Tibial artery (tissue), 4 donors: ENCODE measurements around the gene CTAGE9.

Experiments
- DNase-seq, 2 donors: peaks; one replicate each; pipeline ENCODE4 v3.0.0-alpha.2; 2019
- H3K27ac ChIP-seq, 2 donors: fragments of 200-600 bp; sonication (generic) in 1 of 2; 1 replicate in 1 of 2; 2 replicates in 1 of 2; pipeline ENCODE4 v1.5.1; 2018 to 2019; ENCODE audit warnings: mild to moderate bottlenecking in 1 of 2
- H3K27me3 ChIP-seq, 2 donors: fragments of 200-600 bp; sonication (generic) in 1 of 2; one replicate each; pipeline versions ENCODE4 v1.5.1 to v1.6.0; 2016 to 2019
- H3K36me3 ChIP-seq, 3 donors: fragments of 200-600 bp; sonication (generic) in 2 of 3; one replicate each; pipeline ENCODE4 v1.5.1; 2016 to 2019; ENCODE audit warnings: mild to moderate bottlenecking in 2 of 3
- H3K4me1 ChIP-seq, 4 donors: fragments of 200-600 bp; sonication (generic) in 2 of 4; 1 replicate in 3 of 4; 2 replicates in 1 of 4; pipeline ENCODE4 v1.5.1; 2016 to 2019
- H3K4me3 ChIP-seq, 2 donors: fragments of 200-600 bp; sonication (generic) in 1 of 2; 1 replicate in 1 of 2; 2 replicates in 1 of 2; pipeline ENCODE4 v1.5.1; 2018 to 2019; ENCODE audit warnings: mild to moderate bottlenecking in 2 of 2
- H3K9me3 ChIP-seq, 3 donors: fragments of 200-600 bp; sonication (generic) in 1 of 3; one replicate each; pipeline ENCODE4 v1.5.1; 2016 to 2019
- intact Hi-C: fragments of 100-400 bp; cut with DNase I; formaldehyde crosslinking; loops from one replicate; pipeline ENCODE4 v1.15.0; 2023; ENCODE audit warnings: low total_unique reads
- TF ChIP-seq, protein P1 (sequence below), 2 experiments: fragments of 200-600 bp in 1 of 2; fragments of 450-650 bp in 1 of 2; IDR thresholded peaks; one replicate each; pipeline ENCODE4 v1.5.1; 2017 to 2019; ENCODE audit warnings: antibody characterized with exemption in 2 of 2, mild to moderate bottlenecking in 1 of 2, moderate library complexity in 1 of 2

CTAGE9 gene

DNA sequence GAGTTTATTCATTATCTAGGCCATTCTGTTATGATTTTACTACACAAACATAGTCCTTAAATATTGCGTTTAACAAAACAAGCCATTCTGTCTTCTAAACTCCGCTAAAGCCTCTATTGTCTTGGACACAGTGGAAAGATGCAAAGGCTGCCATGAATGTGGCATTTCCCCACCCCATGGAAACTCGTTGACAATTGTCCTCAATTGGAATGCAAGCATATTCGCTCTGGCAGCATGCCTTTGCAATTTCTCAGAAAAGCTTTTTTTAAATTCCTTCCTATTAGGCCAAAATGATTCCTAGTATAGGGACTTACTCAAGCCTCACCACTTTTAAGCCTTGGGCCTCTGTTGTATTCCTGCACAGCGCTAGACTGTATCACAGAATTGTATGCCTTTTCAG, 32.4 kb downstream of the CTAGE9 start:
- no peaks in the 10 kb centered on the region for H3K27me3 ChIP-seq
- H3K27ac ChIP-seq, result no peak overlapping the region
- H3K4me3 ChIP-seq, result no peak overlapping the region
- H3K9me3 ChIP-seq, result no peaks in the 10 kb centered on the region
- H3K4me1 ChIP-seq, result no peaks in the 10 kb centered on the region
- H3K36me3 ChIP-seq, result no peaks in the 10 kb centered on the region
- TF ChIP-seq, protein P1, sequence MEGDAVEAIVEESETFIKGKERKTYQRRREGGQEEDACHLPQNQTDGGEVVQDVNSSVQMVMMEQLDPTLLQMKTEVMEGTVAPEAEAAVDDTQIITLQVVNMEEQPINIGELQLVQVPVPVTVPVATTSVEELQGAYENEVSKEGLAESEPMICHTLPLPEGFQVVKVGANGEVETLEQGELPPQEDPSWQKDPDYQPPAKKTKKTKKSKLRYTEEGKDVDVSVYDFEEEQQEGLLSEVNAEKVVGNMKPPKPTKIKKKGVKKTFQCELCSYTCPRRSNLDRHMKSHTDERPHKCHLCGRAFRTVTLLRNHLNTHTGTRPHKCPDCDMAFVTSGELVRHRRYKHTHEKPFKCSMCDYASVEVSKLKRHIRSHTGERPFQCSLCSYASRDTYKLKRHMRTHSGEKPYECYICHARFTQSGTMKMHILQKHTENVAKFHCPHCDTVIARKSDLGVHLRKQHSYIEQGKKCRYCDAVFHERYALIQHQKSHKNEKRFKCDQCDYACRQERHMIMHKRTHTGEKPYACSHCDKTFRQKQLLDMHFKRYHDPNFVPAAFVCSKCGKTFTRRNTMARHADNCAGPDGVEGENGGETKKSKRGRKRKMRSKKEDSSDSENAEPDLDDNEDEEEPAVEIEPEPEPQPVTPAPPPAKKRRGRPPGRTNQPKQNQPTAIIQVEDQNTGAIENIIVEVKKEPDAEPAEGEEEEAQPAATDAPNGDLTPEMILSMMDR (IDR thresholded peaks at IDR 0.05), result no peak
- intact Hi-C loops, result no loop called here
- DNase-seq, result no peak

DNA sequence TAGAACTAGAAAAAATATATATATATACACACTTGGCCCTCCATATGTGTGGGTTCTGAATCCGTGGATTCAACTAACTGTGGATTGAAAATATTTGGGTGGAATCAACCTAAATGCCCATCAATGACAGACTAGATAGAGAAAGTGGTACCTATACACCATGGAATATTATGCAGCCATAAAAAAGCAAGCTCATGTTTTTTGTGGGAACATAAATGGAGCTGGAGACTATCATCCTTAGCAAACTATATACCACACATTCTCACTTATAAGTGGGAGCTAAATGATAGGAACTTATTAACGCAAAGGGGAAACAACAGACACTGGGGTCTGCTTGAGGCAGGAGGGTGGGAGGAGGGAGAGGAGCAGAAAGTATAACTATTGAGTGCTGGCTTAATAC, 37.6 kb downstream of the CTAGE9 start:
- intact Hi-C loops, result no loop called here
- H3K36me3 ChIP-seq, result no peaks in the 10 kb centered on the region
- no peak overlapping the region for H3K4me3 ChIP-seq
- H3K27ac ChIP-seq, result no peak overlapping the region
- H3K9me3 ChIP-seq, result no peaks in the 10 kb centered on the region
- H3K27me3 ChIP-seq, result no peaks in the 10 kb centered on the region
- TF ChIP-seq, protein P1 (IDR thresholded peaks at IDR 0.05), result no peak
- DNase-seq, result no peak
- H3K4me1 ChIP-seq, result no peaks in the 10 kb centered on the region

DNA sequence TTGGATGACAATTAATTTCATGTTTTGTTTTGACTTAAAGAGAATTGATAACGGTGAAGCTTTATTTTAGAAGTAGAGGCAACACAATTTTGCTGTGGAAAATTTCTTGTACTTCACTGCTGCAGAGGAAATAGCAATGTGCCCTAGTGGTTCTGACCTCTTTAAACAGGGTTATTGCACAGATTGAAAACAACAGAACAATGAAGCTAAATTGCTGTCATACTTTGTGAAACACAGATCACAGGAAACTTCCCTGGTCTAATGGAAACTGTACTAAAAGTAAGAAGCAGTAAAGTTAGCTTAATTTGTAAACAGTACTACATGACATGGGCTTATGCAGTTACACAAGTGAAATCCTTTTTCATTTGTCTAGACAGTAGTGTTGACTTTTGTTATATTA, 40.9 kb downstream of the CTAGE9 start:
- Histone ChIP-seq H3K4me1 (no peaks in the 10 kb centered on the region), H3K36me3 (no peaks in the 10 kb centered on the region), H3K27ac (no peak overlapping the region), H3K4me3 (no peak overlapping the region), H3K9me3 (no peaks in the 10 kb centered on the region), H3K27me3 (no peaks in the 10 kb centered on the region)
- TF ChIP-seq, protein P1 (IDR thresholded peaks at IDR 0.05), result no peak
- no peak for DNase-seq
- intact Hi-C loops, result no loop called here

DNA sequence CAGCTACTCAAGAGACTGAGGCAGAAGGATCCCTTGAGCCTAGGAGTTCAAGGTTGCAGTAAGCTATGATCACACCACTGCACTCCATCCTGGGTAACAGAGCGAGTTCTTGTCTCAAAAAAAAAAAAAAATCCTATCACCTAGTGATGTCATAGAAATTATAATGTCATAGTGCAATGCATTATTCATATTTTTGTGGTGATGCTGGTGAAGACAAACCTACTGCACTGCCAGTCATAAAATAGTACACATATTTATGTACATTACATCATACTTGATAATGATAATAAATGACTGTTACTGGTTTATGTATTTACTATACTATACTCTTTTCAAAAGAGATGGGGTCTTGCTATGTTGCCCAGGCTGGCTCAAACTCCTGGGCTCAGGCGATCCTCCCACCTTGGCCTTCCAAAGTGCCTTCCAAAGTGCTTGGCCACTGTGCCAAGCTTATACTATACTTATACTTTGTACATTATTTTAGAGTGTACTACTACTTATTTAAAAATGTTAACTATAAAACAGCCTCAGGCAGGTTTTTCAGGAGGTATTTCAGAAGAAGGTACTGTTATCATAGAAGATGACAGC, 47.1 kb downstream of the CTAGE9 start:
- Histone ChIP-seq H3K27ac (no peak overlapping the region), H3K9me3 (no peaks in the 10 kb centered on the region), H3K4me1 (no peaks in the 10 kb centered on the region), H3K36me3 (no peaks in the 10 kb centered on the region), H3K27me3 (no peaks in the 10 kb centered on the region), H3K4me3 (no peak overlapping the region)
- TF ChIP-seq, protein P1 (IDR thresholded peaks at IDR 0.05), result no peak
- no peak for DNase-seq
- intact Hi-C loops, result no loop called here

DNA sequence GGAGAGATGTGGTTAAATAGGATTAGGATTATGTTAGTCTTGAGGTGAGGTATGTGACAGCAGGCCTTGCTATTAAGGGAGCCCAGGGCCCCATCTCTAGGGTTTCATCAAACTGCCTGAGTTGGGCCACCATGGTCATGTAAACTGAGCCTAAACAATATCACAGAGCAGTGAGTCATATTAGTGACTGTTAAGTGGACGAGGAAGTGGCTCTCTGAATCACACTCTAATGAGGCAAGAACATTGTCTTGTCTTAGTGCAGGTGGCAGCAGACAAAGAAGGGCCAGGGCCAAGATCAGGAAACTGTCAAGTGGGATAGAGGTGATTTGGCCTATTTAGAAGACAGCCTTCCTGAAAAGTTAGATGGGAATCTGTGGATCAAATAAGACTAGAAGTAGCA, 50.6 kb downstream of the CTAGE9 start:
- Histone ChIP-seq H3K36me3 (no peaks in the 10 kb centered on the region), H3K4me1 (no peaks in the 10 kb centered on the region), H3K4me3 (no peak overlapping the region), H3K27me3 (no peaks in the 10 kb centered on the region), H3K9me3 (no peaks in the 10 kb centered on the region), H3K27ac (no peak overlapping the region)
- DNase-seq, result no peak
- TF ChIP-seq, protein P1 (IDR thresholded peaks at IDR 0.05), result no peak
- intact Hi-C loops, result no loop called here
